ENCODE results near the gene PLD5.

The PLD5 gene

DNA sequence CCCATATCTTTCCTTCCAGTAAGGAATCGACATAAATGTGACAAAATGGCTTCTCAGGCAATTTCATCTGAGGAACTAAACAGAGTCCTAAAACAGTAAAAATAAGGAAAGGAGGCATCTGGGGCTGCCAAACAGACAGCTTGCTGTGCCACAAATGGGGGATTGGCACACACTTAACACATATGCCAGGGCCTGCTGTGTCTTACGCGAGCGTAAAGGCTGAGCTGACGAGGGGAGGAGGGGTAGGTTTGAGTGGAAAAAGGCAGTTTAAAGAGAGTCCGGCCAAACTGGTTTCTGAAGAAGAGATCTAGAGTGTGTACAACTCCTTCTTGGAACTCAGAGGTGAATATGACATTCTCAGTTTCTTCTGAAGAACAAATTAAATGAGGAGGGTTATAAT is 281.5 kb downstream of the PLD5 start:
- DNase-seq (ENCODE audit: low read depth): no peak
- TF ChIP-seq, protein P1, sequence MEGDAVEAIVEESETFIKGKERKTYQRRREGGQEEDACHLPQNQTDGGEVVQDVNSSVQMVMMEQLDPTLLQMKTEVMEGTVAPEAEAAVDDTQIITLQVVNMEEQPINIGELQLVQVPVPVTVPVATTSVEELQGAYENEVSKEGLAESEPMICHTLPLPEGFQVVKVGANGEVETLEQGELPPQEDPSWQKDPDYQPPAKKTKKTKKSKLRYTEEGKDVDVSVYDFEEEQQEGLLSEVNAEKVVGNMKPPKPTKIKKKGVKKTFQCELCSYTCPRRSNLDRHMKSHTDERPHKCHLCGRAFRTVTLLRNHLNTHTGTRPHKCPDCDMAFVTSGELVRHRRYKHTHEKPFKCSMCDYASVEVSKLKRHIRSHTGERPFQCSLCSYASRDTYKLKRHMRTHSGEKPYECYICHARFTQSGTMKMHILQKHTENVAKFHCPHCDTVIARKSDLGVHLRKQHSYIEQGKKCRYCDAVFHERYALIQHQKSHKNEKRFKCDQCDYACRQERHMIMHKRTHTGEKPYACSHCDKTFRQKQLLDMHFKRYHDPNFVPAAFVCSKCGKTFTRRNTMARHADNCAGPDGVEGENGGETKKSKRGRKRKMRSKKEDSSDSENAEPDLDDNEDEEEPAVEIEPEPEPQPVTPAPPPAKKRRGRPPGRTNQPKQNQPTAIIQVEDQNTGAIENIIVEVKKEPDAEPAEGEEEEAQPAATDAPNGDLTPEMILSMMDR (conservative IDR thresholded peaks at IDR 0.05; ENCODE audit: low read length): no peak
- H3K4me3 ChIP-seq (ENCODE audit: low read length): no peak overlapping the region

GRCh38 chr1:242241936-242242335 is 282.6 kb downstream of the PLD5 start:
- DNase-seq (ENCODE audit: low read depth): no peak
- TF ChIP-seq, protein P1 (conservative IDR thresholded peaks at IDR 0.05; ENCODE audit: low read length): no peak
- H3K4me3 ChIP-seq (ENCODE audit: low read length): no peak overlapping the region

DNA sequence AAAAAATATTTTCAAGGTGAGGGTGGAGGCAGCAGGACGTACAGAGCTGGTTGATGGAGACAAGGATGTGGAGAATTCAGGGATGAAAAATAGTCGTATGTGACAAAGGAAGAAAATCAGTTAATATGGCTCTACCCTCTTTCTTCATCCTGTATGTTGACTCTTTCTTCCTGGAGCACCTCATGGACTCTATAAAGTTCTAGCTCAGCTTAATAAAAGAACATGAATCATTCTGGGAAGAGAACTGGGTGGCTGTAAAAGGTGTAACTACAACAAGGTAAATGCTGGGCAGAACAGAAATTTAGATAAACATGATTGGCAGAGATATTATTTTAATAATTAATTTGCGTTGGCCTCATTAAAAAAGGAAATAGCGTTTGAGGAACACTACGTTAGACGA is 283.8 kb downstream of the PLD5 start:
- TF ChIP-seq, protein P1 (conservative IDR thresholded peaks at IDR 0.05; ENCODE audit: low read length): no peak
- no peak for DNase-seq (ENCODE audit: low read depth)
- H3K4me3 ChIP-seq (ENCODE audit: low read length): no peak overlapping the region

DNA sequence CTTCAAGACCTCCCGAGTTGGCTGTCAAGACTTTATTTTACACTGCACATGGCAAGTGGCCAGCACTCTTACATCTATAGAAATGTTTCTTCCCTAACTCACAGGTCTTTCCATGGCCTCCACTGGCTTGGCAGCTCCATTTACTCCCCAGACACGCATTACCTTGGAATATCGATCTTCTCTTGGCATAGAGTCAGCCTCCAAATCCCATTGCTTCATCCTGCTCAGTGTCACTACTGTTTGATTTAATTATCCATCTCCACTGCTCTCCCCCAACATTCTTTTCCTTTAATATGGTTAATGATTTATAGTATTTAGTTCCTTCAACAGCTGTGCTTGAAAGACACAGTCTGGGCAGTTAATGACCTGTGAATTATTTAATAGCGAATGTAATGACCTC is 284.4 kb downstream of the PLD5 start:
- no peak overlapping the region for H3K4me3 ChIP-seq (ENCODE audit: low read length)
- TF ChIP-seq, protein P1 (conservative IDR thresholded peaks at IDR 0.05; ENCODE audit: low read length): no peak
- no peak for DNase-seq (ENCODE audit: low read depth)

- H3K4me3 ChIP-seq (ENCODE audit: low read length): no peak overlapping the region
- TF ChIP-seq, protein P1 (conservative IDR thresholded peaks at IDR 0.05; ENCODE audit: low read length): no peak
- no peak for DNase-seq (ENCODE audit: low read depth)
These were observed 285.1 kb downstream of the PLD5 start for GRCh38 chr1:242239398-242239797.

DNA sequence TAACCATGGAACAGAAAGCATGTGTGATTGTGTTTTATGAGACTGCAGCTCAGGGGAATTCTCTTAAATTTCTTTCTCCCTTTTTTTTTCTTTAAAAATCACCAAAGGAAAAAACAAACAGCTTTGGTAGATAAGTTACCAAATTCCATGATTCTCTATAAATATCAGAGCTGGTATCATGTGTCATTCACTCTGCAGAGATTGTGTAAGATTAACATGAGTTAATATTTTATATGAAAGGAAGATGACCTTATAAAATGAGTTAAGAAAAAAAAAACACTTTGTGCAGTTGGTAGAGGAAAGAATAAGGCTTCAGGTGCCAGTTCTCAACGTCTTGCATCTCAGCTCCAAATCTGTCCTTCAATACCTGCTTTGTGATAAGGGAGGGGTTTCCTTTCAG is 287.4 kb downstream of the PLD5 start:
- TF ChIP-seq, protein P1 (conservative IDR thresholded peaks at IDR 0.05; ENCODE audit: low read length): no peak
- H3K4me3 ChIP-seq (ENCODE audit: low read length): no peak overlapping the region
- DNase-seq (ENCODE audit: low read depth): no peak

DNA sequence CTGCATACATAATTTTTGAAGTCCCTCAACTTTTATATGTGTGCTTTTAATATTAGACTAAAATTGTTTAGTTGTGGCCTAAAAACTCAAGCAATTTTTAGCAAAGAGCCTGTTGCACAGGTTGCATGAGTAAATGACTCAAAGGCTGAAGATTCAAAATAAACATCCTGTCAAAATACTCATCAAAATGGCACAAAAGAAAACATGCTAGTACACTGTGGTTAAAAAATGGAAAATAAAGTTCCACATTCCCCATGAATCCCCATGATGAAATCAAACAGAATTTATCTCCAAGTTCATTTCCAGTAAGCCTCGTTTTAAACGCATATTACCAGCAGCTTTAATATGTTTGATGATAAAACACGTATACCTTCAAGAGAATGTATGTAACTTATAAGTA is 295.5 kb downstream of the PLD5 start:
- TF ChIP-seq, protein P1 (conservative IDR thresholded peaks at IDR 0.05; ENCODE audit: low read length): no peak
- H3K4me3 ChIP-seq (ENCODE audit: low read length): no peak overlapping the region
- DNase-seq (ENCODE audit: low read depth): no peak
